Measurements from ENCODE around the gene ZCCHC14. TPM values are rescaled to one million over a fixed set of nuclear protein-coding genes. Genes with fewer than 3 reads are reported as not detected.
"Not testable (repeated sequence)": the region's sequence is repeated elsewhere in the genome, so short reads cannot be mapped to it uniquely, and the experiment has no call there.

ZCCHC14 gene
- total RNA-seq, 6 donors from 2014 or later = 17.2 to 35.3 (median 26.3) TPM

DNA sequence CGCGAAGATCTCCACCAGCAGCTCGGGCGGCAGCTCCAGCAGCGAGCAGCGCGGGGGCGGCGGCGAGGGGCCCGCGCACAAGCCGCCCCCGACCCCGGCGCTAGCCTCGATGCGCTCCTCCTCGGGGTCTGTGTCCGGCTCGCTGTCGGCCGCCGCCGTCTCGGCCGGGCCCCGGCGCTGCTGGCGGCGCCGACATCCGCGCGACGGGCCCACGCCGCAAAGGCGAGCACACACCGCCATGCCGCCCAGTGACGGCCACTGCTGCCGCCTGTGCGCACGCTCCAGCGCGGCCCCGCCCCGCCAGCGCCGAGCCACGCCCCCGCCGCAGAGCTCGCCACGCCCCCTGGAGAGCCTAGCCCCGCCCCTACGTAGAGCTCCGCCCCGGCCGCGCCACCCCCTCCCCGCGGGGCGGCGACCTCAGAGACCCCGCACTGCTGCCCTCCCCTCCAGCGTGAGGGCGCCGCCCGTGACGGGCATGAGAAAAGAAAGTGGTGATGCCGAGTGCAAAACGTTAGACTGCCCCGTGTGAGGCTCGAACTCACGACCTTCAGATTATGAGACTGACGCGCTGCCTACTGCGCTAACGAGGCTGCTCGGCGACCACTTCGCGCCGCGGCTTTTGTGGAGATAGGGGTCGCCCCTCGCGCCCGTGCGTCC, 109.2 kb downstream of the ZCCHC14 start, which contains the start of gene FBXO31:
TSS of gene FBXO31 (minus strand) at position 272 of the 657 bp plus-strand sequence. CDS start at position 240, 32 bp downstream.
- peaks cover 36 to 53% (median 45%) of the 10 kb centered on the region in 4 donors for H3K4me1 ChIP-seq
- H3K27me3 ChIP-seq = no peaks in the 10 kb centered on the region
- no peaks in the 10 kb centered on the region for H3K9me3 ChIP-seq
- ATAC-seq (ENCODE audit: low FRiP score in 2 of 2) (peak; percentile 93 to 95), DNase-seq (peak; percentile 92 to 98)
- peak in 3 of 4 donors; percentile 84 to 92 (median 90) for TF ChIP-seq POLR2A (IDR thresholded peaks at IDR 0.05)
- TF ChIP-seq, protein P1, sequence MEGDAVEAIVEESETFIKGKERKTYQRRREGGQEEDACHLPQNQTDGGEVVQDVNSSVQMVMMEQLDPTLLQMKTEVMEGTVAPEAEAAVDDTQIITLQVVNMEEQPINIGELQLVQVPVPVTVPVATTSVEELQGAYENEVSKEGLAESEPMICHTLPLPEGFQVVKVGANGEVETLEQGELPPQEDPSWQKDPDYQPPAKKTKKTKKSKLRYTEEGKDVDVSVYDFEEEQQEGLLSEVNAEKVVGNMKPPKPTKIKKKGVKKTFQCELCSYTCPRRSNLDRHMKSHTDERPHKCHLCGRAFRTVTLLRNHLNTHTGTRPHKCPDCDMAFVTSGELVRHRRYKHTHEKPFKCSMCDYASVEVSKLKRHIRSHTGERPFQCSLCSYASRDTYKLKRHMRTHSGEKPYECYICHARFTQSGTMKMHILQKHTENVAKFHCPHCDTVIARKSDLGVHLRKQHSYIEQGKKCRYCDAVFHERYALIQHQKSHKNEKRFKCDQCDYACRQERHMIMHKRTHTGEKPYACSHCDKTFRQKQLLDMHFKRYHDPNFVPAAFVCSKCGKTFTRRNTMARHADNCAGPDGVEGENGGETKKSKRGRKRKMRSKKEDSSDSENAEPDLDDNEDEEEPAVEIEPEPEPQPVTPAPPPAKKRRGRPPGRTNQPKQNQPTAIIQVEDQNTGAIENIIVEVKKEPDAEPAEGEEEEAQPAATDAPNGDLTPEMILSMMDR (IDR thresholded peaks at IDR 0.05) = peak in 1 of 6 experiments; percentile 12
- TF ChIP-seq POLR2AphosphoS5 (IDR thresholded peaks at IDR 0.05) = peak; percentile 75 to 83
- peak in 1 of 4 donors; percentile 24 for TF ChIP-seq EP300 (IDR thresholded peaks at IDR 0.05)
- 0% methylated on average over 20 to 28 of the region's 92 CpGs for WGBS, 2 donors
- H3K36me3 ChIP-seq = no peaks in the 10 kb centered on the region
- H3K4me3 ChIP-seq = peak within 1 kb of the TSS; percentile 67 to 90 (median 84)
- H3K27ac ChIP-seq = peak within 1 kb of the TSS; percentile 87 to 94 (median 92)

DNA sequence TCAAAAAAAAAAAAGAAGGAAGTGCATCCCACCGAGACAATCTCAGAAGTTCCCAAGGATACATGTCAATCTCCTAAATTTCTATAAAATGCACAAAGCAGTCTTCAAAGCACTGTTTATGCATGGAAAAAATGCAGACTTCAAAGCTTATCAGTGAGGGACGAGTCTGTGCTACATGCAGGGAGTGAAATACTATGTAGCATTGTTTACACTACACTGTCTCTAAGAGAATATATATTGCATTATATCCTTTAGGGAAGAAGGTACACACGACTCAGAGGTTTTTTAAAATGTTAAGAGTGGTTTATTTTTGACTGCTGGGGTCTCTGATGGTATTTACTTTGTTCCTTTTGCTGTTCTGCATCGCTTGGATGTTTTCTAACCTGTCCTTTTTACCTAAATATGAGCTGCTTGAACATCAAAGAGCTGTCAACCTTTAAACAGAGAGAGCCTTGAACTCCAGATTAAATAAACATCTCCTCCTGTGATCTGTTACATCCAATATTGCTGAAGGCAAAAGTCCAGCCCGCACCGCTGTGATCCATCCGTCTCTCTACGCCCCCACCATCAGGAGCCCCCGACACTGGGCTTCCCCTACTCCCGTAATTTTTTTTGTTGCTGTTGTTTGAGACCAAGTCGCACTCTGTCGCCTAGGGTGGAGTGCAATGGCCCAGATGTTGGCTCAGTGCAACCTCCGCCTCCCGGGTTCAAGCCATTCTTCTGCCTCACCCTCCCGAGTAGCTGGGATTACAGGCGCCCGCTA, 110.6 kb downstream of the ZCCHC14 start:
- DNase-seq = no peak
- Histone ChIP-seq H3K36me3 (no peaks in the 10 kb centered on the region), H3K4me3 (peak overlapping the region; percentile 58 to 90 (median 84)), H3K27me3 (no peaks in the 10 kb centered on the region), H3K4me1 (peaks cover 26 to 42% (median 34%) of the 10 kb centered on the region in 4 donors), H3K9me3 (no peaks in the 10 kb centered on the region), H3K27ac (peak overlapping the region; percentile 87 to 94 (median 92))
- WGBS, 2 donors = 26 to 28% methylated on average over 17 of the region's 17 CpGs
- no peak for ATAC-seq (ENCODE audit: low FRiP score in 2 of 2)
- no peak for TF ChIP-seq EP300 (IDR thresholded peaks at IDR 0.05)

DNA sequence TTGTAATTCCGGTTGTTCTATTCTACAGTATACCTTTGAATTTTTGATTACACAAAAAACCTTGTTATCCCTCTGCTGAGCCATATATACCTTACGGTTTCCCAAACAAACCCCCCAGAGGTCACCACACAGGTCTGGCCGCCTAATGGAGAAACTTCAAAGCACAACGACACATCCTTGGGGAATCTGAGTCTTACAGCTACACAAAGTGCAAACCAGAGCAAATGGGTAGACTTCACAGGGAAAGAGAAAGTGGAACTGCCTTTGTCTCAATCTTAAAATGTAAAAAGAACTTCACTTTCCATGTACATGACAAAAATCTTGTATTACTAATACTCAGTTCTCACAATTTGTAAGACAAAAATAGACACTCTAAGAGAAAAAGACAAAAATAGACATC, 111.9 kb downstream of the ZCCHC14 start:
- WGBS, 2 donors = 70 to 72% methylated on average over 4 of the region's 4 CpGs
- H3K27me3 ChIP-seq = no peaks in the 10 kb centered on the region
- peaks cover 21 to 39% (median 31%) of the 10 kb centered on the region in 4 donors for H3K4me1 ChIP-seq
- H3K27ac ChIP-seq = peak overlapping the region in 3 of 4 donors; percentile 3 to 92 (median 27)
- TF ChIP-seq EP300 (IDR thresholded peaks at IDR 0.05) = no peak
- TF ChIP-seq, protein P1 (IDR thresholded peaks at IDR 0.05) = no peak
- TF ChIP-seq POLR2A (IDR thresholded peaks at IDR 0.05) = no peak
- TF ChIP-seq POLR2AphosphoS5 (IDR thresholded peaks at IDR 0.05) = no peak
- ATAC-seq (ENCODE audit: low FRiP score in 2 of 2) (no peak), DNase-seq (no peak)
- H3K36me3 ChIP-seq = no peaks in the 10 kb centered on the region
- H3K9me3 ChIP-seq = no peaks in the 10 kb centered on the region
- peak overlapping the region in 2 of 4 donors; percentile 83 to 90 for H3K4me3 ChIP-seq

DNA sequence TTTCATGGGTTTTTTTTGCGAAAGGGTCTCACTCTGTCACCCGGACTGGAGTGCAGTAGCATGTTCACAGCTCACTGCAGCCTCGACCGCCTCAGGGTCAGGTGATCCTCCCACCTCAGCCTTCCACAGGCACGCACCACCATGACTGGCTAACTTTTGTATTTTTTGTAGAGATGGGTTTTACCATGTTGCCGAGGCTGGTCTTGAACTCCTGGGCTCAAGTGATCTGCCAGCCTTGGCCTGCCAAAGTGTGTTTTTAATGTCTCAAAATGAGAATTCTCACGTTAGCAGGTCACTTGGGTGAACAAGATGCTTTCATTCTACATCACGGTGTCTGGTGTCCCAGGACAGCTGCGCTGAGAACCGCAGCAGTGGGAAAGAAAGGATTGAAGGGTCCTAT, 112.4 kb downstream of the ZCCHC14 start:
- Histone ChIP-seq H3K4me1 (peaks cover 23 to 44% (median 33%) of the 10 kb centered on the region in 4 donors), H3K4me3 (no peak overlapping the region), H3K9me3 (no peaks in the 10 kb centered on the region), H3K27me3 (no peaks in the 10 kb centered on the region), H3K27ac (peak overlapping the region in 1 of 4 donors; percentile 3), H3K36me3 (no peaks in the 10 kb centered on the region)
- TF ChIP-seq EP300 (IDR thresholded peaks at IDR 0.05) (no peak), POLR2A (IDR thresholded peaks at IDR 0.05) (no peak), POLR2AphosphoS5 (IDR thresholded peaks at IDR 0.05) (no peak)
- TF ChIP-seq, protein P1 (IDR thresholded peaks at IDR 0.05) = no peak
- WGBS, 2 donors = 86 to 89% methylated on average over 10 of the region's 10 CpGs
- DNase-seq (no peak), ATAC-seq (ENCODE audit: low FRiP score in 2 of 2) (no peak)

DNA sequence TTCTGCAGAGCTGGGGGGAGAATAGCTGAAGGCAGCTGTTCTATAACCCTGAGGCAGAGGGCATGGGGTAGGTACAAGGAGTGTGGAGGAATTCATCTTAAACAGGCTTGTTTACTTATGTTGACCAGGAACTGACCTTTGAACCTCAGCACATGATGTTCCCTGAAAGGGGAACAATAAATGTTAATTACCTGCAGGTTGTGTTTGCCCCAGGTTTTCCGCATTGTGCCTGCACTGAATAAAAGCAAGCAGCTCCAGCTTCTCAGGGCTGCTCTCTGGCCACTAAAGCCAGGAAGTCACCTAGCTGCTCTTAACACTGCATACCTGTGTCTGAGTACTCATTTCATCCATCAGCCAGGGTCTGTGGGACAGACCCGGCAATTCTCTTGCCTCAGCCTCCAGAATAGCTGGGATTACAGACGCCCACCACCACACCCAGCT, 113.5 kb downstream of the ZCCHC14 start:
- not testable (repeated sequence) for H3K4me3 ChIP-seq; DNase-seq; ATAC-seq (ENCODE audit: low FRiP score in 2 of 2); H3K27me3 ChIP-seq; H3K27ac ChIP-seq; H3K9me3 ChIP-seq; H3K36me3 ChIP-seq
- 91 to 100% methylated on average over 3 of the region's 3 CpGs for WGBS, 2 donors
- peaks cover 18 to 38% (median 29%) of the 10 kb centered on the region in 4 donors for H3K4me1 ChIP-seq

All from upper lobe of left lung (tissue), 6 donors.